NCI-H345 treated with DMSO at 0.1 percent for 48 hours (cell line): ENCODE data around the gene RTP3.
A peak's percentile ranks its signal among the peaks of the same experiment; 100 is the strongest.

Experiments used
- DNase-seq: peaks from one replicate; lab custom pipeline; 2025; ENCODE audit not compliant: unreplicated experiment; lab: John Stamatoyannopoulos, UW

Gene RTP3

DNA sequence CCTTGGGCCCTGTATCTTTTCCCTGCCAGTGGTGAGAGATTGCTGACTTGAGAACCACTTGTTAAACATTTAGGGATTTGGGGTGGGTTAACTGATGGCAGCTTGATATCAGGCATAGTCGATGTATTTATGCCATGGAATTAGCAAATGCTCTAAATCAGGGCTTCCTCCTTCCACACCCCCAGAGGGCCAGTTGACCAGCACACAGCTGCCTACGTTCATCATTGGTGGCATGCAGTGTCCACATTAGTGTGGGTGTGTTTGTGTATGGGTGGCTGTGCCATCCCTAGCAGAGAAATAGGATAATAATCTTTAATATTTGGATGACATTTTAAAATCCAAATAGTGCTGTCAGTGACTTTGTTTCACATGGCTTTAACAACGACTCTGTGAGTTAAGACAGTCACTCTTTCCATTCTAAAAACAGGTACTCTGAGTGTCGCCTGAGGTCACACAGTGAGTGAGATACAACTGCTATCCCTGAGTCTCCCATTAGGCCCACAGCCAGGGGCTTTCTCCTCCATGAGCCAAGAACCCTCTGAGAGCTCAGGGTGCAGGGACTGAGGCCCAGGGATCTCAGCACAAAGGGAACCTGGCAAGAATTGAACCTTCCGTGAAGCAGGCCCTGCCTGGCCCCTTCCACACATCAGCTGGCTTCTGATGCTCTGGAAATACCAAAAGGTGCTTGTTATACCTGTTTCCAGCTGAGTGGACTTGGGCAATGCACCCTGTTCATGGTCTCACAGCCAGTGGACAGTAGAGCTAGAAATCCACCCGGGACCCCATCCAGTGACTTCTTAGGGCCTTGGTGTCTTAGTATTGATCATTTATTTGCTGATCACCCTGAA is 28.8 kb upstream of the RTP3 start:
- DNase-seq = no peak

DNA sequence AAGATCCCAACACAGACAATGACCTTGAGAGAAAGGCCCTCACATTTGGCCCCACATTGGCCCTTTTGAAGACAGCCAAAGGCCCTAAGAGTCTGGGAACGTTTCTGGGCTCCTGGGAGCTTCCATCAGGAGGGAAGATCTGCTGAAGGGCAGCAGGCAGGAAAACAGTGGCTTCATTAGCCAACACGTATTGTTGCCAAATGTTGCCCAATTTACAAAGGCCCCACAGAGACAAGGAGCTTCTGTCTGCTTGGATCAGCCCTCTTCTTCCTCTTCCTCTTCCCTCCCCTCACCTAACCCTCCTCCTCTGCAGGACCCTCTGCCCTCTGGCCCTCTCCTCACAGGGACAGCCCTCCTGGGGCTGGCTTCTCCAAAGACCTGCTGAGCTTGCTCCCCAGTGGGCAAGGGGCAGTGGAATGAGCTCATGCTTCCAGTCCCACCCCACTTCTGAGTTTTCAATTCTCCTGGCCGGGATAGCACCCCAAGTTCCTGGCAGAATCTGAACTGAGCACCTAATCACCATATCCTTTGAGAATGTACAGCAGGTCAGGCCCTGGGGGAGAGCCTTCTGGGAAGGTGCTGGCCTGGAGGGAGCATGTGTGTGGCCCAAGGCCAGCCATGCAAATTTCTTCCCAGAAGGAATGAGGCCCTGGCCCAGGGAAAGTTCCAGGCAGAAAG is 28.0 kb upstream of the RTP3 start:
- no peak for DNase-seq

DNA sequence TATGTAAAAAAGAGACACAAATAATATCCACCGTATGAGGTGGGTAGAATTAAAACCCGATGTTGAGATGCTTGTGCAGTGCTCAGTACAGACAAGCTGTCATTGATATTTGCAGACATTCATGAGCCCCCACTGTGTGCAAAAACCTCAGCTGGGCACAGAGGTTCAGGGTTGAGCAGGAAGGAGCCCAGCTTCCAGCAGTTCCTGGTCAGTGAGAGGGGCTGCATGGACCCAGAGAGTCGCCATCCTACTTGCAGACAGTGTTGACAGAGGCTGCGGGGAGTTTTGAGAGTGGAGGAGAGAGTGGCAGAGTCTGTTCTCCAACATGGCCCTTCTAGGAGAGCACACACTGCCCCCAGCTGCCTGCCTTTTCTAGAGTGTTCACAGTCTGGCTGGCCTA is 26.9 kb upstream of the RTP3 start:
- DNase-seq = no peak

- no peak for DNase-seq
Measured at GRCh38 chr3:46471371-46471914, 26.3 kb upstream of the RTP3 start.

DNA sequence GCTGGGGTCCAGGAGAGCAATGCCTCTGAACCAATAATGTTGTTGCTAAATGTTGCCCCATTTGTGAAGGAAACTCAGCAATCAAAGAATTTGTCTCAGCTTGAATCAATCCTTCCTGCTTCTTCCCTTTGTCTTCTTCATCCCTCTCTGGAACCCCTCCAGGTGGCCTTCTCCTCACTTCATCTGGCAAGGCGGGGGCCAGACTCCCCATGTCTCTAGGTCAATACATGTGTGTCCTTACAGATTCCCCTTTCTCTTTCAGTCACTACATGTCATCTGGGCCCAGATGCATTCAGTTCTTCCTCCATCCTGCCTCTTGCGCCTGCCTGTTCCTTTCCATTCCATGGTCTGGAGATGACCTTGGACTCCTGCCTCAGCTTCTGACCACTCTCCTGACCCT is 25.0 kb upstream of the RTP3 start:
- DNase-seq = no peak

DNA sequence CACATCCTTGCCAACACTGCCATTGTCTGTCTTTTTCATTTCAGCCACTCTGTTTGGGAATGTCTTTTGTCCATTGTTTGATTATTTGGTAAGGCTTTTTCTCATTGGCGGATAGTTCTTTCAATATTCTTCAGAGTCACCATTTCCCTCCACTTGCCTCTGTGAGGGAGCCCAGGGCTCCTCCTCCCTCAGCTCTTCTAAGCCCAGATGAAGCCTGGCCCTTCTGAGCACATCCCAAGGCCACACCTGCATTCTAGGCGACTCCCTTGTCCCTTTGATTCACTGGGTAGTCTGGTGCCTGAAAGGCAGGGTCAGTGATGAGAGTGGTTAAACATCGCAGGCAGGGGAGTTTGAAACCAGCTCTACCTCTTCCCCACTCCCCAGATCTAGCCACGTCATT is 20.6 kb upstream of the RTP3 start:
- no peak for DNase-seq

GRCh38 chr3:46477756-46478155 is 20.0 kb upstream of the RTP3 start:
- DNase-seq = no peak

- DNase-seq = no peak
Measured at GRCh38 chr3:46478341-46478740, 19.4 kb upstream of the RTP3 start.

GRCh38 chr3:46479021-46479420 is 18.8 kb upstream of the RTP3 start:
- DNase-seq = no peak

- no peak for DNase-seq
Measured at GRCh38 chr3:46479696-46480095, 18.1 kb upstream of the RTP3 start.

DNA sequence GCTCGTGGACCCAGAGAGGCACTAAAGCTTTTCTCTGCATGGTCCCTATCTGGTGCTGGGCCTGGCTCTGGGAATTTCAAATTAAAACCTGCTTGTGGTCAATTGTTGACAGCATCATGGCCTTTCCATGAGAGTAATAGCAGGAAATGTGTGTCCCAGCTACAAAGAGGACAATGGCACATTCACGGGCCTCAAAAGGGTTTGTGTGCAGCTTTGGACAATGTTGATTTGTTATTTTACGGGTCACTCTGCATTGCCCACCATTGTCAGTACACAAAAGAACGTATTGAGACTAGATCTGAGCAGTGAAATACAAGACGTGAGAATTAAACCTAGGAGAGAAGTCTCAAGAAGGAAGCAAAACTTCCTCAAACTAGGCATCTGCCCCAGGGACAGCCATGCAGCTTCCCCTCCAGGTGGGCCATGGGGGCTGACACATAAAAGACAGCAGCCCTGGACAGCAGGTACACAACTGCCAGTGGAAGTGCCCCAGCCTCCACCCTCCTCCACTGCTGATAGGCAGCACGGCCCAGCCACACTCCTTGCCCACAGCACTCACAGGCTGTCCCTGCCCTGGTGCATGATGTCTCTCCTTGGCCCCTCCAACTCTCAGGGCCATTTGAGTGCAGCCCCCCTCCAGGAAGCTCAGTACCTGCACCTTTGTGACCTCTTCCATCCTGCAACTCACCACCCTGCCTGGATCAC is 17.1 kb upstream of the RTP3 start:
- no peak for DNase-seq

GRCh38 chr3:46481636-46482035 is 16.1 kb upstream of the RTP3 start:
- DNase-seq = no peak

- DNase-seq = no peak
Measured at GRCh38 chr3:46482632-46483350, 15.0 kb upstream of the RTP3 start.

GRCh38 chr3:46483825-46484224 is 14.0 kb upstream of the RTP3 start:
- DNase-seq = no peak

GRCh38 chr3:46484388-46484787 is 13.4 kb upstream of the RTP3 start:
- no peak for DNase-seq

DNA sequence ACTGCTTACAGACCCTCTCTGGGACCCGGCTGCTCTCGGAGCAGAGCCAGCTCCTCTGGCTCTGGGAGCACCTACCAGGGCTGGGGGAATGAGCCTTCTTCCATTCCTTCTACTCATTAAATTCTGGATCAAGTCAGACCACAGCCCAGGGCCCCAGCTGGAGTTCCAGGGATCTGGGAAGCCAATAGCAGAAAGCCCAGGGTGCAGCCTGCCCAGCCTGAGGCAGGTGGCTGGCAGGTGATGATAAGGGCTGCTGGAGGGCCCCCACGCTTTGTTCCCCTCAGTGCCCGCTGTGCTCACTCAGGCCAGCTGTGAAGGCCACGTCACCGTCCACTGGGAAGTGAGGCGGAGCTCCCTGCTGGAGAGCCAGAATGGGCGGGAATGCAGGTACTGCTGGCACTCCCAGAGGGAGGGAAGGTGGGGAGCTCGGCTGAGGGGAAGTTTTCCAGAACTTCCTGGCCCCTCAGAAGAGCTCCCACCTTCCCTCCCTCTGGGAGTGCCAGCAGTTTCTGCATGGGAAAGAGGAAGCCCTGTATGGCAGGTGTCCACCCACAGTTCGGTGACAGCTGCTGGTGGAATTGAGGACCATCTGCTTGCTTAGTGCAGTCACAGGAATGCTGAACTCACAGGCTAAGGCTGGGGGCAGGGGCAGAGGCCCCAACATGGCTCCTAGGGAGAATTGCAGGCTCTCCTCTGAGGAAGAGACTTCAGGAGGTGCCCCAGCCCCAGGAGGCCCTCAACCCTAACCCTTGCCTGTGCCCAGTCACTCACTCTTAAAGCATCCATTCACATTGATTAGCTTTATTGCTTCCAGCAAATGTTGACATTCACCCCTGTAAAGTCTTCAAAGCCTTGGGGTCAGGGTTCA is 12.6 kb upstream of the RTP3 start:
- DNase-seq = no peak

- no peak for DNase-seq
Measured at GRCh38 chr3:46485779-46486175, 12.0 kb upstream of the RTP3 start.

- DNase-seq = peak; percentile 66
Measured at GRCh38 chr3:46488735-46489361, 8.9 kb upstream of the RTP3 start.

DNA sequence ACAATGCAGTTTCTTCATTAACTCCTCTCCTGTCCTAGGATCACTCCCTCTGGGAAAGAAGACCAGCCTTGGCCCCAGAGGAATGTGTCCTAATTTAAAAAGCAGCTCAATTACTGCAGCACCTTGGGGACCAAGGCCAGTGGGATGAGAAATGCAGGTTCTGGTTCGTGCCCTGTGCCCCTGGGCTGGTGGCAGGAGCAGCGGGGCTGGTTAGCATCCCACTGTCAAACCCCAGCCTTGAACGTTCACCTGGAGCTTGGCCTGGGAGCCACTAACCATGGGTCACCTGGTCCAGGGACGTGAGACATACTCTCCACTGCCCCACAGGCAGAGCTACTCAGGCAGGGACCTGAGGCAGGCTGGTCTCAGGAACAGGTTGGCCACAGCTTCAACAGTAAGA is 8.4 kb upstream of the RTP3 start:
- no peak for DNase-seq

DNA sequence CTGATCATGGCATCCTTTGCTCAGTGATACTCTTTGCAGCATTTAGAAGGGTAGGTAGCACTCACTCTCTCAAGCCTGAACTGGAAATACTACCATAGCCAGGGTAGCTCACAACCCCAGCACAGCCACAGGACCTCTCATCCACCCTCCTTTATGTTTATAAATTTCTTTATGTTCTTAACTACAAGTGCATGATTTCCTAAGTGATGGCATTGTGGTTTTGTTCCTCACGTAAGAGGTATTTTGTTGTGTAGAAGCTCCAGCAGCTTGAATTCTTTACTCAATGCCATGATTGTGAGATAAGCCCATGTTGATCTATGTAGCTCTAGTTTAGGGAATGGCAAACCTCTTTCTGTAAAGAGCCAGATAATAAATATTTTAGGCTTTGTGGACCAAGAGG is 7.9 kb upstream of the RTP3 start:
- DNase-seq = no peak
